Activated CD8-positive, alpha-beta memory T cell treated with anti-CD3 and anti-CD28 coated beads for 36 hours (primary cell): Measurements from ENCODE around the gene NDNF. TPM values are rescaled to one million over a fixed set of nuclear protein-coding genes. Genes with fewer than 3 reads are reported as not detected.

Experiments used
- CTCF ChIA-PET: fragments of 350-600 bp; sonication (Branson Sonifier 250); formaldehyde crosslinking; loops from one replicate; lab custom pipeline; 2021; ENCODE audit warnings: antibody characterized with exemption; lab: Charles Lee
- POLR2A ChIA-PET: fragments of 350-600 bp; sonication (Branson Sonifier 250); formaldehyde crosslinking; loops from one replicate; lab custom pipeline; 2021; ENCODE audit warnings: antibody characterized with exemption; lab: Charles Lee
- total RNA-seq, 2 experiments: library from RNA; stranded (reverse); gene quantifications; one replicate each; pipeline ENCODE4 v1.2.3, GENCODE V29; 2021

NDNF gene
- total RNA-seq, 2 experiments from 2014 or later, result 0.19 TPM

- CTCF ChIA-PET, result no interaction called here
- POLR2A ChIA-PET, result no interaction called here
Measured at GRCh38 chr4:121030131-121030530, 42.2 kb downstream of the NDNF start.

DNA sequence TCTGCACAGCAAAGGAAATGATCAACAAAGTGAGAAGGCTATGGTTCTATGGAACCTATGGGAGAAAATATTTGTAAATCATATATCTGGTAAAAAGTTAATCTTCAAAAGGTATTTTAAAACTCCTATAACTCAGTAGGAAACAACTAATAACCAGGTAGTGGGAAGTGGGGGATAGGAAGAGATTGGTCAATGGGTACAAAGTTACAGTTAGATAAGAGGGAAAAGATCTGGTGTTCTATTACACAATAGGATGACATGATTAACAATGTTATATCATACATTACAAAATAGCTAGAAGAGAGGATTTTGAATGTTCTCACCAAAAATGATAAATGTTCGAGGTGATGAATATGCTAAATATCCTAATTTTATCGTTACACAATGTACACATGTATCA is 46.3 kb downstream of the NDNF start:
- ChIA-PET CTCF (no interaction called here), POLR2A (no interaction called here)

DNA sequence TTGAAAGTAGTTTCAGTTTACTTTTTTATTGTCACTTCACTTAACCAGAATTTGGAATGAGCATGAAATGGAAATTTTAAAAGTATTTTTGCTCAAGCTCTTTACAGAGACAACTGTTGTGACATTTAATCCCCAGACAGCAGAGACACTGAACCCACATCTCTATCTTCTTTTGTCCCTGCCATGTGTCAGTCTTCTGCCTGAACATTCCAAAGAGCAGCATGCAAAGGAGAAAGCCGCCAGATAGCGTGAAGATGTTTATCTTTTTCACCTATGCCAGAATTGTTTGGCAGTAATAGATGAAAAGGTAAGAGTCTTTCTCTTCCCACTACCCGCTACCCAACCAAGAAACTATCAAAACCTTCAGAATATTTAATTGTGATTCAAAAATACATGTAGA is 46.8 kb downstream of the NDNF start:
- ChIA-PET CTCF (no interaction called here), POLR2A (no interaction called here)

DNA sequence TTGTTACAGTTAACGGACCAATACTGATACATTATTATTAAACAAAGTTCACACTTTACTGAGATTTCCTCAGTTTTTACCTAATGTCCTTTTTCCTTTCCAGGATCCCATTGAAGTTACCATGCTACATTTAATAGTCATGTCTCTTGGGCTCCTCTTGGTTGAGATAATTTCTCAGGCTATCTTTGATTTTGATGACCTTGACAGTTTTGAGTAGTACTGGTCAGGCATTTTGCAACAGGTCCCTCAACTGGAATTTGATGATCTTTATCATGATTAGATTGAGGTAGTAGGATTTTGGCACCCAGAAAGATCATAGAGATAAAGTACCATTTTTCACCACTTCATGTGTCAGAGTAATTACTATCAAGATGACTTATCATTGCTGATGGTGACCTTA is 53.8 kb downstream of the NDNF start:
- ChIA-PET POLR2A (no interaction called here), CTCF (no interaction called here)

- ChIA-PET CTCF (no interaction called here), POLR2A (no interaction called here)
Measured at GRCh38 chr4:121016611-121017010, 55.7 kb downstream of the NDNF start.

DNA sequence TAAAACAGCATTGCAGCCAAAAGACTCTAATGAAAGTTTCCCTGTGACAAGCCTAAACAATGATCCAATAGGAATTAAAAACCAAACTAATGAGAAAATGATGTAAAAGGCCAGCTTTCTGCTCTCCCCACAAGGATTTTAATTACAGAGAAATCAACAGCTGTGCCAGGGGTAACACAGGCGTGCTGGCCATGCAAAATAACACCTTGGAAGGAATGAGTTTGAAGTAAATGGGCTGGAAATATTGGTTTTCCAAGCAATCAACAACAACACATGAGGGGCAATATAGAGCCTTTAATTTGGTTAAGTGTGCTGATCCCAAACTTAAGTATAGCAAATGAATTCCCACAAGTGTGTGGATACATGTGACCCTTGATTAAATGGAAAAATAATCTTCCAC is 56.9 kb downstream of the NDNF start:
- POLR2A ChIA-PET, result no interaction called here
- CTCF ChIA-PET, result no interaction called here

DNA sequence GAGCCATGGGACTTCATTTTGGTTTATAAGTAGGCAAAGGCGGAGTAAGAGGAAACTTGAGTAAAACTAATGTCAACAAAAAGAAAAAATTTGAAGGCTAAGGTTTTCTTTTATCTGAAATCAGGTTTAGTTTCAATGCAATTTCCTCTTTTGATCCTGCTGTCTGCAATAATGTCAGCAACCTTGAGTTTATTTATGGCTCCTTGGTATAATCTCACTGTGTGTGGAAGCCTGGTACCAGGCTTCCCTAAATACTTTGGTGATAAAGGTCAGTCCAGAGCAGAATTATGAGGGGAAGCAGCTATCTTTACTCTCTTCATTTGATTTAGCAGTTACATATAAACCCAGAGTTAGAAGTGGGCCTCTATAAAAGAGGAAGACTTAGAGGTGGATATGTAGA is 57.8 kb downstream of the NDNF start:
- ChIA-PET POLR2A (no interaction called here), CTCF (no interaction called here)

DNA sequence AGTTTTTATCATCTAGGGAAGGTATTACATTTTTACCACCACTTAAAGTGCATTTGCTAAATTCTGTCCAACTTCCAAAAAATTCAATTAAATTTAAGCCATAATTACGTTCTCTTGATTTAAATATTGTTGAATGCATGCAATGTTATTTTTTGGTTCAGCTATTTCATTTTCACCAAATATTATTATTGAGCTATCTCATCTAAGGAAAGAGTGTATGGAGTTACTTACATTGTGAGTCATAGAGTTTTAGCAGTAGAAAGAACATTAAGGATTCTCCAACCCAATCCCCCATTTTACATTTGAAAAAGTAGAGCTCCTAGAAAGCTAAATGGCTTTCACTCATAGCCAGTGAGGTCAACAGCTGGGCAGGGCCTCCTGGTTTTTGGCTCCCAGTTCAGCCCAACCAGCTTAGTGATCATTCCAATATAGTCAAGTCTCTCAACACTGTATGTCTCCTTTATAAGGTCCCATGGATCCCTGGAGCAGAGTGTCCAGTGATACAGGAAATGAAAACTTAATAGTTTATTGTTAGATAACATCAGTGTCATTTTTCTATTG is 60.5 kb downstream of the NDNF start:
- CTCF ChIA-PET, result no interaction called here
- POLR2A ChIA-PET, result no interaction called here

- CTCF ChIA-PET, result no interaction called here
- POLR2A ChIA-PET, result no interaction called here
Measured at GRCh38 chr4:121011138-121011537, 61.2 kb downstream of the NDNF start.

- ChIA-PET CTCF (no interaction called here), POLR2A (no interaction called here)
Measured at GRCh38 chr4:121009578-121010478, 62.5 kb downstream of the NDNF start.

- ChIA-PET POLR2A (no interaction called here), CTCF (no interaction called here)
Measured at GRCh38 chr4:121007660-121008059, 64.7 kb downstream of the NDNF start.

DNA sequence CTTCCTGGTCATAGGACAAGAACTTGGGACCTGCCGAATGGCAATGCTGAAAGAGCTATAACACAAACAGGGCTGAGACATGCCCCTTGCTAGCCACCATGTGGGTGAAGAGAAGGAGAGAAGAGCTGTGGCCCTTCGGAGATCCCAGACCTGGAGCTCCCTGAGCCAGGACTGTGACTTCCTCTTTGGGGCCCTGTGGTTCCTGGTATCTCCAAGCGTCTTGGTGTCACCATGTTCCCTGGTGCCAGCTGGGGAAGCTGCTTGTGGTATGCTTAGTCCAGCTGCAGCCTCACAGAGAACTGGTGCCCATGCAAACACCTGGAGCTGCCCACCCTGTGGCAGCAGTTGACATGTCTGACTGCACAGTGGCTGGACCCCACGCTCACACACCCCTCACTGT is 68.5 kb downstream of the NDNF start:
- ChIA-PET POLR2A (no interaction called here), CTCF (no interaction called here)

DNA sequence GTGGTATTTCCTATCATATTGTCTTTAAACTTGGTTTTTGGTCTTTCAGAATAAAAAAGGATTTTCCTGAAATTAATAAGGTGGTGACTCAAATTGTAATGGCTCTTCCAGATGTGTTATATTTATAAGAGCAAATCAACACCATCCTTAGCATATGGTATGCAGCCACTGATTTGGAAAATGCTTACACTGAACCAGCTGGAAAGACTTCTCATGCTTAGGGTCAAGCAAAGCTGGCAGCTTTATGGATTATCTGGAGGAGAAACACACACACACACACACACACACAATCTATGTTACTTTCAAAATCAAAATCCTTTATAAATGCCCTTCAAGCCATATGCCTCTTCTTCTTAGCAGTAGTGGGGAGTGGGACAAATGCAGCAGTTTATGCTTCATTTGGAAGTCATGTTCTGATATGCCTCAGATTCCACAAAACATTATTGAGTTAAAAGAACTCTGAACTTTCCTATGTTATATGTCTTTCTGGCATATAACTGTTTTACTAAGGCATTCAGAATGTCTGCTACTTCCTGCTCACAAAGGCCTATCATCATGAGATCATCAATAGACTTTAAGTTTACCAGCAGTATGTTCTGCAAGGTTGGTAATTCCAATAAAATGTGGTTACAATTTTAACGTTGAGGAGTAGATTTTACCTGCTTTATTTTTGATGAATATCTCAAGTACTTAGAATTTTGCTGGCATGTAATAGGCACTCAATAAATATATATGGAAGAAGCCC is 76.9 kb downstream of the NDNF start:
- ChIA-PET CTCF (no interaction called here), POLR2A (no interaction called here)

- ChIA-PET POLR2A (no interaction called here), CTCF (no interaction called here)
Measured at GRCh38 chr4:120994521-120994920, 77.8 kb downstream of the NDNF start.

GRCh38 chr4:120991885-120992284 is 80.5 kb downstream of the NDNF start:
- ChIA-PET CTCF (no interaction called here), POLR2A (no interaction called here)

DNA sequence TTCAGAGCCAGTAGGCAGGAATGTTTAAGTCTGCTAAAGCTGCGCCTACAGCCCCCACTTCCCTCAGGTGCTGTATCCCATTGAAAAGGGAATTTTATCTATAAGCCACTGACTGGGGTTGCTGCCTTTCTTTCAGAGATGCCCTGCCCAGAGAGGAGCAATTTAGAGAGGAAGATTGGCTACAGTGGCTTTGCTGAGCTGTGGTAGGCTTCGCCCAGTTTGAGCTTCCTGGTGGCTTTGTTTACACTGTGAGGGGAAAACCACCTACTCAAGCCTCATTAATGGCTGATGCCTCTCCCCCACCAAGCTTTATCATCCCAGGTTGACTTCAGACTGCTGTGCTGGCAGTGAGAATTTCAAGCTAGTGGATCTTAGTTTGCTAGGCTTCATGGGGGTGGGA is 82.1 kb downstream of the NDNF start:
- ChIA-PET CTCF (no interaction called here), POLR2A (no interaction called here)

Other genes with a start within 250 kb of the NDNF start
- gene PRDM5, start 149.8 kb downstream of the NDNF start, total RNA-seq, result under 1 TPM; 0.32 to 0.48 TPM
- 10 to 100 TPM; 16.9 to 18.3 TPM for gene TNIP3, start 91.8 kb upstream of the NDNF start, total RNA-seq